Spleen (tissue), 7 donors: ENCODE measurements around the gene RANBP17.

Experiments
- POLR2A ChIP-seq, 3 donors: fragments of 450-650 bp; IDR thresholded peaks; one replicate each; pipeline ENCODE4 v1.5.1; 2017; ENCODE audit warnings: antibody characterized with exemption in 3 of 3, mild to moderate bottlenecking in 1 of 3
- TF ChIP-seq, protein P1 (sequence below), 11 experiments: fragments of 200-600 bp in 7 of 11; fragments of 450-650 bp in 4 of 11; sonication (generic) in 4 of 11; IDR thresholded peaks in 8 of 11; conservative IDR thresholded peaks in 3 of 11; 1 replicate in 7 of 11; 2 replicates in 4 of 11; pipeline versions ENCODE4 v1.4.0 to v1.8.0; 2016 to 2021; ENCODE audit warnings: antibody characterized with exemption in 11 of 11, inconsistent platforms in 4 of 11, mild to moderate bottlenecking in 1 of 11
- donor health status: DM: no; HTN: no; CAD: no; lungs with moderate emphysema.
- donor health status: DM: no; HTN: no; CAD: no.
- donor health status: DM: no; HTN: no; CAD: no.

- TF ChIP-seq, protein P1, sequence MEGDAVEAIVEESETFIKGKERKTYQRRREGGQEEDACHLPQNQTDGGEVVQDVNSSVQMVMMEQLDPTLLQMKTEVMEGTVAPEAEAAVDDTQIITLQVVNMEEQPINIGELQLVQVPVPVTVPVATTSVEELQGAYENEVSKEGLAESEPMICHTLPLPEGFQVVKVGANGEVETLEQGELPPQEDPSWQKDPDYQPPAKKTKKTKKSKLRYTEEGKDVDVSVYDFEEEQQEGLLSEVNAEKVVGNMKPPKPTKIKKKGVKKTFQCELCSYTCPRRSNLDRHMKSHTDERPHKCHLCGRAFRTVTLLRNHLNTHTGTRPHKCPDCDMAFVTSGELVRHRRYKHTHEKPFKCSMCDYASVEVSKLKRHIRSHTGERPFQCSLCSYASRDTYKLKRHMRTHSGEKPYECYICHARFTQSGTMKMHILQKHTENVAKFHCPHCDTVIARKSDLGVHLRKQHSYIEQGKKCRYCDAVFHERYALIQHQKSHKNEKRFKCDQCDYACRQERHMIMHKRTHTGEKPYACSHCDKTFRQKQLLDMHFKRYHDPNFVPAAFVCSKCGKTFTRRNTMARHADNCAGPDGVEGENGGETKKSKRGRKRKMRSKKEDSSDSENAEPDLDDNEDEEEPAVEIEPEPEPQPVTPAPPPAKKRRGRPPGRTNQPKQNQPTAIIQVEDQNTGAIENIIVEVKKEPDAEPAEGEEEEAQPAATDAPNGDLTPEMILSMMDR (IDR thresholded peaks at IDR 0.05 in 8 of 11, conservative IDR thresholded peaks at IDR 0.05 in 3 of 11) = no peak
- no peak for TF ChIP-seq POLR2A (IDR thresholded peaks at IDR 0.05)
Measured at GRCh38 chr5:170860818-170861666, 776 bp upstream of the RANBP17 start.
